ENCODE data around the gene FAM32A.

DNA sequence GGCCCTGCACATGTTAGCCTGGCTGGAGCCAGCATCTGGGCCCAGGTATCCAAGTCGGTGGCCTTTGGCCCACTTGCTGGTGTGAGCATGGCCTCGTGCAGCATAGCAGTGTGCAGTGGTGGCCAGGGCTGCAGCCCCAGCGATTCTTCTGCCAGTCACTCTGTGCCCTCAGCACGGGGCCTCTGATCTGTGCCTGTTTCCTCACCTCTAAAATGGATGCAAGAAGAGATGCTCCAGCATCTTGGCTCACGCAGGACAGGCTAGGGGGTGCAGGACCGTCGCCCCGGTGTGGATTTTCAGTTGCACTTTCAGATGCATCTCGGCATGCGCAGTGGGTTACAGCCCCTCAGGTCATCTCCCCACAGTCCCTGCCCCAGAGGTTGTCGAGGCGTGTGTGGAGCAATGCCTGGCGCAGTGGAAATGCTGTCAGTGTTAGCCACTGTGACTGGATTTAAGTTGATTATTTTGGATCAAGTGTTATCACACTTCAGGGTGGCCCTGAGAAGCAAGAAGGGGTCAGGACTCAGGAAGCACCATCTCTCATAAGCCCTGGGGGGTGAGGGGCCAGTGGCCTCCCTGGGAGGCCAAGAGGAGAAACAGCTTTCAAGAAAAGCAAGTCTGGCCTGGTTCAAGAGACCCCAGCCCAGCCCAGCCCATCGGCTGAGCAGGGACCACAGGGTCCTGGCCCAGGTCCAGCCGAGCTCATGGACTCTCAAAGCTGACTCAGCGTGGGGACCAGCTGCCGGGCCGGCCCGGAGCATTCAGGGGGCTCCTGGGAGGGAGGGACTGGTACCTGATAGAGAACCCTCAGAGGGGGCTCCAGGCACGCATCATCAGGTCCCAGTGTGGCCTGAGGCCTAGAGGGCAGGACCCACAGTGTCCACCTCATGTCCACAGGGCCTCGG, 40.3 kb downstream of the FAM32A start:
- TF ChIP-seq, protein P1, sequence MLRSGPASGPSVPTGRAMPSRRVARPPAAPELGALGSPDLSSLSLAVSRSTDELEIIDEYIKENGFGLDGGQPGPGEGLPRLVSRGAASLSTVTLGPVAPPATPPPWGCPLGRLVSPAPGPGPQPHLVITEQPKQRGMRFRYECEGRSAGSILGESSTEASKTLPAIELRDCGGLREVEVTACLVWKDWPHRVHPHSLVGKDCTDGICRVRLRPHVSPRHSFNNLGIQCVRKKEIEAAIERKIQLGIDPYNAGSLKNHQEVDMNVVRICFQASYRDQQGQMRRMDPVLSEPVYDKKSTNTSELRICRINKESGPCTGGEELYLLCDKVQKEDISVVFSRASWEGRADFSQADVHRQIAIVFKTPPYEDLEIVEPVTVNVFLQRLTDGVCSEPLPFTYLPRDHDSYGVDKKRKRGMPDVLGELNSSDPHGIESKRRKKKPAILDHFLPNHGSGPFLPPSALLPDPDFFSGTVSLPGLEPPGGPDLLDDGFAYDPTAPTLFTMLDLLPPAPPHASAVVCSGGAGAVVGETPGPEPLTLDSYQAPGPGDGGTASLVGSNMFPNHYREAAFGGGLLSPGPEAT (IDR thresholded peaks at IDR 0.05; ENCODE audit: low read depth) = no peak
- TF ChIP-seq POLR2A (IDR thresholded peaks at IDR 0.05; ENCODE audit: low read depth, low read length) = no peak
- TF ChIP-seq, protein P2, sequence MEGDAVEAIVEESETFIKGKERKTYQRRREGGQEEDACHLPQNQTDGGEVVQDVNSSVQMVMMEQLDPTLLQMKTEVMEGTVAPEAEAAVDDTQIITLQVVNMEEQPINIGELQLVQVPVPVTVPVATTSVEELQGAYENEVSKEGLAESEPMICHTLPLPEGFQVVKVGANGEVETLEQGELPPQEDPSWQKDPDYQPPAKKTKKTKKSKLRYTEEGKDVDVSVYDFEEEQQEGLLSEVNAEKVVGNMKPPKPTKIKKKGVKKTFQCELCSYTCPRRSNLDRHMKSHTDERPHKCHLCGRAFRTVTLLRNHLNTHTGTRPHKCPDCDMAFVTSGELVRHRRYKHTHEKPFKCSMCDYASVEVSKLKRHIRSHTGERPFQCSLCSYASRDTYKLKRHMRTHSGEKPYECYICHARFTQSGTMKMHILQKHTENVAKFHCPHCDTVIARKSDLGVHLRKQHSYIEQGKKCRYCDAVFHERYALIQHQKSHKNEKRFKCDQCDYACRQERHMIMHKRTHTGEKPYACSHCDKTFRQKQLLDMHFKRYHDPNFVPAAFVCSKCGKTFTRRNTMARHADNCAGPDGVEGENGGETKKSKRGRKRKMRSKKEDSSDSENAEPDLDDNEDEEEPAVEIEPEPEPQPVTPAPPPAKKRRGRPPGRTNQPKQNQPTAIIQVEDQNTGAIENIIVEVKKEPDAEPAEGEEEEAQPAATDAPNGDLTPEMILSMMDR (IDR thresholded peaks at IDR 0.05 in 2 of 3, conservative IDR thresholded peaks at IDR 0.05 in 1 of 3; ENCODE audit: control insufficient read depth in 2 of 3, extremely low read depth in 1 of 3, insufficient read depth in 1 of 3, low read depth in 3 of 3, low read length in 3 of 3) = no peak
- no peak for TF ChIP-seq SMAD1 (IDR thresholded peaks at IDR 0.05; ENCODE audit: low read depth, partially characterized antibody)
- TF ChIP-seq, protein P3, sequence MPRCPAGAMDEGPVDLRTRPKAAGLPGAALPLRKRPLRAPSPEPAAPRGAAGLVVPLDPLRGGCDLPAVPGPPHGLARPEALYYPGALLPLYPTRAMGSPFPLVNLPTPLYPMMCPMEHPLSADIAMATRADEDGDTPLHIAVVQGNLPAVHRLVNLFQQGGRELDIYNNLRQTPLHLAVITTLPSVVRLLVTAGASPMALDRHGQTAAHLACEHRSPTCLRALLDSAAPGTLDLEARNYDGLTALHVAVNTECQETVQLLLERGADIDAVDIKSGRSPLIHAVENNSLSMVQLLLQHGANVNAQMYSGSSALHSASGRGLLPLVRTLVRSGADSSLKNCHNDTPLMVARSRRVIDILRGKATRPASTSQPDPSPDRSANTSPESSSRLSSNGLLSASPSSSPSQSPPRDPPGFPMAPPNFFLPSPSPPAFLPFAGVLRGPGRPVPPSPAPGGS (IDR thresholded peaks at IDR 0.05; ENCODE audit: borderline replicate concordance, insufficient read depth, low read depth, low read length, poor library complexity, severe bottlenecking) = no peak
- no peak for TF ChIP-seq ZSCAN29 (IDR thresholded peaks at IDR 0.05)
- TF ChIP-seq, protein P4, sequence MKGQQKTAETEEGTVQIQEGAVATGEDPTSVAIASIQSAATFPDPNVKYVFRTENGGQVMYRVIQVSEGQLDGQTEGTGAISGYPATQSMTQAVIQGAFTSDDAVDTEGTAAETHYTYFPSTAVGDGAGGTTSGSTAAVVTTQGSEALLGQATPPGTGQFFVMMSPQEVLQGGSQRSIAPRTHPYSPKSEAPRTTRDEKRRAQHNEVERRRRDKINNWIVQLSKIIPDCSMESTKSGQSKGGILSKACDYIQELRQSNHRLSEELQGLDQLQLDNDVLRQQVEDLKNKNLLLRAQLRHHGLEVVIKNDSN (IDR thresholded peaks at IDR 0.05; ENCODE audit: borderline replicate concordance, extremely low read length, insufficient read depth, low read depth, low read length) = no peak
- no peak for TF ChIP-seq MXI1 (IDR thresholded peaks at IDR 0.05; ENCODE audit: low read depth, low read length)
- no peak for TF ChIP-seq EED (IDR thresholded peaks at IDR 0.05; ENCODE audit: low read depth)
- TF ChIP-seq, protein P5, sequence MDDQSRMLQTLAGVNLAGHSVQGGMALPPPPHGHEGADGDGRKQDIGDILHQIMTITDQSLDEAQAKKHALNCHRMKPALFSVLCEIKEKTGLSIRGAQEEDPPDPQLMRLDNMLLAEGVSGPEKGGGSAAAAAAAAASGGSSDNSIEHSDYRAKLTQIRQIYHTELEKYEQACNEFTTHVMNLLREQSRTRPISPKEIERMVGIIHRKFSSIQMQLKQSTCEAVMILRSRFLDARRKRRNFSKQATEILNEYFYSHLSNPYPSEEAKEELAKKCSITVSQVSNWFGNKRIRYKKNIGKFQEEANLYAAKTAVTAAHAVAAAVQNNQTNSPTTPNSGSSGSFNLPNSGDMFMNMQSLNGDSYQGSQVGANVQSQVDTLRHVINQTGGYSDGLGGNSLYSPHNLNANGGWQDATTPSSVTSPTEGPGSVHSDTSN (IDR thresholded peaks at IDR 0.05; ENCODE audit: insufficient replicate concordance, low read depth, low read length) = no peak
- TF ChIP-seq CREM (IDR thresholded peaks at IDR 0.05; ENCODE audit: low read depth) = no peak
